ENCODE measurements around the gene NEDD9. TPM values are rescaled to one million over a fixed set of nuclear protein-coding genes. Genes with fewer than 3 reads are reported as not detected.

Gene NEDD9
- total and polyA plus RNA-seq, 4 donors, result 11.3 to 252 (median 38.4) TPM

DNA sequence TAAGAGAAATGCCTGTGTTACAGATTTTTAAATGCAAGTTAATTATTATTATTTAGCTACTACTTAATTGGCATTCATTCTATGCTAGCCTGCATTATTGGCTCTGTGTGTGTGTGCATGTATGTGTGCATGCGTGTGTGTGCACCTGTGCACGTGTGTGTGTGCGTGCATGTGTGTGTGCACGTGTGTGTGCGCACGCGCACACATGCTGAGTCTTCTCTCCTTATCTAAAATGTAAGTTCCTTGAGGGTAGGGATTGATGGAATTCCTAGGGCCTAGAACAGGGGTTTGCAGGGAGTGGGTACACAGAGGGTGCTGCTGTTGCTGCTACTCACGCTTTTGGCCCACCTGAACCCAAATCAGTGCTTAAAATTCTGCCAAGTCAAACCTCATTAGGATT lies 43.8 kb upstream of the NEDD9 start:
- H3K36me3 ChIP-seq (ENCODE audit: control insufficient read depth in 1 of 2, insufficient read depth in 2 of 2, low read length in 1 of 2), result no peaks in the 10 kb centered on the region
- H3K4me3 ChIP-seq (ENCODE audit: low read length in 2 of 2), result no peak overlapping the region
- 87 to 98% methylated on average over 8 of the region's 8 CpGs for WGBS, 2 donors
- intact Hi-C loops (cut with DNase I), result loop anchor here (5.0 kb wide), 1 partner anchor 41 kb away; no protein-coding TSS in a partner anchor
- no peak for DNase-seq
- no peak for ATAC-seq (ENCODE audit: low FRiP score)
- H3K9me3 ChIP-seq (ENCODE audit: control insufficient read depth, low read length), result no peaks in the 10 kb centered on the region
- H3K4me1 ChIP-seq (ENCODE audit: control insufficient read depth in 1 of 2, insufficient read depth in 2 of 2, low read length in 2 of 2), result peaks cover 0 to 2% of the 10 kb centered on the region in 2 donors
- H3K27ac ChIP-seq (ENCODE audit: low read depth in 1 of 2, low read length in 2 of 2), result no peak overlapping the region
- H3K27me3 ChIP-seq (ENCODE audit: control insufficient read depth in 1 of 2, insufficient read depth in 2 of 2, low read length in 1 of 2), result no peaks in the 10 kb centered on the region

DNA sequence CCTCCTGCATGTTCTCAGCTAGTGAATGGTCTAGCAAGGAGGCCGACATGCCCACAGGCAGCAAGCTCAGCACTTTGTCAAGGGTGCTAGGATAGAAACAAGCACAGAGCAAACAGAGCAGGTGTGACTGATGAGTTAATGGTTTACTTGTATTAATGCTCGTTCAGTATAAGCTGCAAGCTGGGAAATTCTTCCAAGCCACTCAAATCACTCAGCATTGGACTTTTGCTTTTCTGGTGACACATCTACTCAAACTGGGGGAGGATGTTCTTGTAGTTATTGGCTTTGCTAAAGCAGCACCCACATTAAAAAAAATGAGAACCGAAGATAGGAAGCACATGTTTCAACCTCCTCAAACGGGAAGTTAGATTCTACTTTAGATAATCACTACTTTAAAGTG lies 43.1 kb upstream of the NEDD9 start:
- no peaks in the 10 kb centered on the region for H3K36me3 ChIP-seq (ENCODE audit: control insufficient read depth in 1 of 2, insufficient read depth in 2 of 2, low read length in 1 of 2)
- no peak overlapping the region for H3K27ac ChIP-seq (ENCODE audit: low read depth in 1 of 2, low read length in 2 of 2)
- intact Hi-C loops (cut with DNase I), result loop anchor here (5.0 kb wide), 1 partner anchor 42 kb away; no protein-coding TSS in a partner anchor
- no peak for ATAC-seq (ENCODE audit: low FRiP score)
- H3K27me3 ChIP-seq (ENCODE audit: control insufficient read depth in 1 of 2, insufficient read depth in 2 of 2, low read length in 1 of 2), result no peaks in the 10 kb centered on the region
- H3K9me3 ChIP-seq (ENCODE audit: control insufficient read depth, low read length), result no peaks in the 10 kb centered on the region
- 36 to 40% methylated on average over 4 of the region's 4 CpGs for WGBS, 2 donors
- no peak overlapping the region for H3K4me3 ChIP-seq (ENCODE audit: low read length in 2 of 2)
- no peak for DNase-seq
- peaks cover 0 to 2% of the 10 kb centered on the region in 2 donors for H3K4me1 ChIP-seq (ENCODE audit: control insufficient read depth in 1 of 2, insufficient read depth in 2 of 2, low read length in 2 of 2)

DNA sequence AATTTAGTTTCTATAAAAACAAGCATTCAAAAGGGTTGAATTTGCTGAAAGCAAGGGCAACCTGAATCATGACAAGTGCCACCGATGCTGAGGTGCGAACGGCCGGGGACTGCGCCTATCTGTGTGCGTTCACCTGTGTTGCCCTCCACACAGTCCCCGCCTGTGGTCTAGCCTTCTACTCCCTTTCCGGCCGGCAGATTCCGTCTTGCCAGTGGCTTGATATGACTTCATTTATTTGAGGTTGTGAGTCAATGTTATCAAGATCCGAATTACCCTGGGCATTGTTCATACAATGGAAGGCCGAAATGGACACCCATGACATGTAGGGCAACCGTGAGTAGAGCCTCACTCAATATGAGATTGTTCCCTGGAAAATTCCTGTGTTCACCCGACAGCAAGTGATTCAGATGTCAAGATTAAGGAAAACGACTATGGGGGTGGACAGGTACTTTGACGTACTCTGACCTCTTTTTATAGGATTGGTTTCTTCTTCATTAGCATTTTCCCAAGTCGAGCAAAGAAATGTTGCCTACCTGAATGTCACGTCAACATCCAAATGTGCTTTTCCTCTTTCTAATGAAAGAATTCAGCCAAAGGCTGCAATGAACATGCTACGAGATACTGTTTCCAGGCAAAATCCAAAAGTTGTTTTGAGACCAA lies 41.1 kb upstream of the NEDD9 start:
- intact Hi-C loops (cut with DNase I), result no loop called here
- H3K27me3 ChIP-seq (ENCODE audit: control insufficient read depth in 1 of 2, insufficient read depth in 2 of 2, low read length in 1 of 2), result no peaks in the 10 kb centered on the region
- no peaks in the 10 kb centered on the region for H3K36me3 ChIP-seq (ENCODE audit: control insufficient read depth in 1 of 2, insufficient read depth in 2 of 2, low read length in 1 of 2)
- ATAC-seq (ENCODE audit: low FRiP score) (no peak), DNase-seq (no peak)
- WGBS, 2 donors, result 93 to 96% methylated on average over 19 of the region's 19 CpGs
- H3K4me3 ChIP-seq (ENCODE audit: low read length in 2 of 2), result no peak overlapping the region
- no peaks in the 10 kb centered on the region for H3K9me3 ChIP-seq (ENCODE audit: control insufficient read depth, low read length)
- no peak overlapping the region for H3K27ac ChIP-seq (ENCODE audit: low read depth in 1 of 2, low read length in 2 of 2)
- peaks cover 0 to 4% of the 10 kb centered on the region in 2 donors for H3K4me1 ChIP-seq (ENCODE audit: control insufficient read depth in 1 of 2, insufficient read depth in 2 of 2, low read length in 2 of 2)

DNA sequence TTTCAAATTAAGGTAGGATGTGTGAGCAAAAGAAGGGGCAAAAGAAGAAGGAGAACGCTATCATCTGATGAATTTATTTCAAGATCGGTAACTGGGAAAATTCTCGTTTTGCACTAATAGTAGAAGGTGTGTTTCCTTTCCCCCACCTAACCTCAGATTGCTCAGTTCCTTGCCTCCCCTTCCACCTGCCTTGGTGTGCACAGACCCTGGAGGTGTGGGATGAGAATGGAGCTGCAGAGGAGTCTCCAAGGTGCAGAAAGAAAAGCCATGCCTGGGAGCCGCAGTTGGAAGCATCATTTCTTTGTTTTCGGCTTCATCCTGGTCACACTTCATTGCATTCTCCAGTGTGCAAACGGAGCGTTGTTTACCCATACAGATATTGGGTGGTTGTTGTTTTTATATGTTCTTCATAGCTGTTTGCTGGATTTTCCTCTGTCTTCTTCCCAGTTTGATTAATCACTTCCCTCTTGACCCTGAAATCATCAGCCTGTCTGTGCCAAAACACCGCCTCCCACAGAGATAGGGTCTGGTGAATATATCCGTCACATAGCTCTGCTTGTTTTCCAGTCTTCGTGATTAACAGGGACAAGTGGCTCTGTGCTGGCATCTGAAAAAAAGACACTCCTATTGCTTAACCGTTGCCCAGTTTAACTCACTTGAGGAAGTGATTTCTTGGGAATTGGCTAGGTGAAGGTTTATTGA lies 40.2 kb upstream of the NEDD9 start:
- Histone ChIP-seq H3K4me1 (ENCODE audit: control insufficient read depth in 1 of 2, insufficient read depth in 2 of 2, low read length in 2 of 2) (peaks cover 0 to 2% of the 10 kb centered on the region in 2 donors), H3K9me3 (ENCODE audit: control insufficient read depth, low read length) (no peaks in the 10 kb centered on the region), H3K36me3 (ENCODE audit: control insufficient read depth in 1 of 2, insufficient read depth in 2 of 2, low read length in 1 of 2) (no peaks in the 10 kb centered on the region), H3K4me3 (ENCODE audit: low read length in 2 of 2) (no peak overlapping the region), H3K27ac (ENCODE audit: low read depth in 1 of 2, low read length in 2 of 2) (no peak overlapping the region), H3K27me3 (ENCODE audit: control insufficient read depth in 1 of 2, insufficient read depth in 2 of 2, low read length in 1 of 2) (no peaks in the 10 kb centered on the region)
- WGBS, 2 donors, result 72 to 77% methylated on average over 11 of the region's 11 CpGs
- intact Hi-C loops (cut with DNase I), result no loop called here
- ATAC-seq (ENCODE audit: low FRiP score), result no peak
- no peak for DNase-seq

DNA sequence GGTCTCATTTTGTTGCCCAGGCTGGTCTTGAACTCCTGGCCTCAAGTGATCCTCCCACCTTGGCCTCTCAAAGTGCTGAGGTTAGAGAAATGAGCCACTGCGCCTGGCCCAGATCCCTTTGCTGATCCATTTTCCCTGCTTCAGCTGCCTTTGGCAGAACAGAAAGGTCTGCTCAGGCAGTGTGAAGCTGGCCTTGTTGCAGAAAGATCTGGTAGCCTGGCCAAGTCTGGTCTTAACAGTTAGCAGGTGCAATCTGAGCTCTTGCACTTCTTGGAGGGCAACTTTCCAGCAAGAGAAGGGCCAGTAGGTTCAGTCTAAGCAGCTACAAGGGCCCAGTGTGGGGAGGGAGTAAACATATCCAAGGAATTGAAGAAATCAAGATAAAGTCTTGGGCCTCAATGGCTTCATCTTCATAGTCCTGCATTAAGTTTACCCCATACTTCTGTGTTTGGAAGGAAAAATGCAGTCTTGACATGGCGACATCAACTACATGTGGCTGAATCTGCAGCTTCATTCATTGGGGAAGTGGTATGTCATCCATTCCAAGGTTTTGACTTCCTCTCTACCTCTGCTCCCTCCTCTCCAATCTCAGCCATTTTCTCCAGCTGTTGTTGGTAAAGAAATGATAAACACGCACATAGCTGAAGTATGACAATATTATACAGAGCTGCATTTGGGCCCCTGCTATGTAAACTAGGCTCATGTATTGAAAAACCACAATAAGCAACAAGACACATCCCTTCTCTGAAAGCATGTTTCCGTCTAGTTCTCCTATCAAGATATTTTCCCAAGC lies 39.0 kb upstream of the NEDD9 start:
- peaks cover 0 to 2% of the 10 kb centered on the region in 2 donors for H3K4me1 ChIP-seq (ENCODE audit: control insufficient read depth in 1 of 2, insufficient read depth in 2 of 2, low read length in 2 of 2)
- H3K27ac ChIP-seq (ENCODE audit: low read depth in 1 of 2, low read length in 2 of 2), result peak overlapping the region in 1 of 2 donors; percentile 11
- ATAC-seq (ENCODE audit: low FRiP score) (no peak), DNase-seq (no peak)
- WGBS, 2 donors, result 80 to 81% methylated on average over 4 of the region's 4 CpGs
- H3K9me3 ChIP-seq (ENCODE audit: control insufficient read depth, low read length), result no peaks in the 10 kb centered on the region
- H3K27me3 ChIP-seq (ENCODE audit: control insufficient read depth in 1 of 2, insufficient read depth in 2 of 2, low read length in 1 of 2), result no peaks in the 10 kb centered on the region
- H3K36me3 ChIP-seq (ENCODE audit: control insufficient read depth in 1 of 2, insufficient read depth in 2 of 2, low read length in 1 of 2), result no peaks in the 10 kb centered on the region
- intact Hi-C loops (cut with DNase I), result no loop called here
- no peak overlapping the region for H3K4me3 ChIP-seq (ENCODE audit: low read length in 2 of 2)

DNA sequence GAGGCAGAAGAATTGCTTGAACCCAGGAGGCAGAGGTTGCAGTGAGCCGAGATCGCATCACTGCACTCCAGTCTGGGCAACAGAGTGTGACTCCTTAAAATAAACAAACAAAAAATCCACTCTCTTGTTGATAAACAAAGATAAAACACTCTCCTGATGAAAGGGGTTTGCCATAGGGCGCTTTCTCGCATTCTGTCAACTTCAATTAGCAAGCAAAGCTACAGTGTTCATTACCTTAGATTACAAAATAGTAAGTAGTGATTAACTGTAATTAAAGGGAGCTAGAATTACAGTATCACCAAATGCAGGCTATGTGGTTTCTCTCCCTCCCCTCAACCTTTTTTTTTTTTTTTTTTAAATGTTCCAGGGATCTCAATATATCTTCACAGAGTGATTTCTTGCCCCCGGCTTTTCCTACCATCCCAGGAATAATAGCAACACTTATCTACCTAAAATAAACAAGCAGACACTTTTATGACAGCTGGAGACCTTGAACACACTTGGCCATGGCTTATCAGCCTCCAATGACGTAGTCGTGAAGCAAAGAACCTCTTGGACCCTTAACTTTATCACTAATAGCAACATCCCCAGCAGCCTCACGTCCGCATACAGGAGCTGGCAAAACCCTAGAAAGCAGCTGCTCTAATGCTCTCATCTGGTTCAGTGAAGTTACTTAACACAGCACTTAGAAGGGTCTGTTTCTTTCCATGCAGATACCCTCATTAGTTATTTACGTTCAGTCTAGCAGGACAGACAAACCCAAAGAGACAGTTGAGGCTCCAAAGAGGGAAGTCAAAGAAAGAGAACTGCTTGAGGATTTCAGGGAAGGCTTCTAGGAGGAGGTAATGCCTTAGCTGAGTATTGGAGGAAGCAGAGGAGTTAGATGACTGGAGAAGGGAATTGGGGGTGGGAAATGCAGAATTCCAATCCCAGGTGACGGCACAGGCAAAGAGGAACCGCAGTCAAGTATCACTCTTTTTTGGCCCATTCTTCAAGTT lies 37.9 kb upstream of the NEDD9 start:
- WGBS, 2 donors, result 54 to 60% methylated on average over 12 of the region's 12 CpGs

DNA sequence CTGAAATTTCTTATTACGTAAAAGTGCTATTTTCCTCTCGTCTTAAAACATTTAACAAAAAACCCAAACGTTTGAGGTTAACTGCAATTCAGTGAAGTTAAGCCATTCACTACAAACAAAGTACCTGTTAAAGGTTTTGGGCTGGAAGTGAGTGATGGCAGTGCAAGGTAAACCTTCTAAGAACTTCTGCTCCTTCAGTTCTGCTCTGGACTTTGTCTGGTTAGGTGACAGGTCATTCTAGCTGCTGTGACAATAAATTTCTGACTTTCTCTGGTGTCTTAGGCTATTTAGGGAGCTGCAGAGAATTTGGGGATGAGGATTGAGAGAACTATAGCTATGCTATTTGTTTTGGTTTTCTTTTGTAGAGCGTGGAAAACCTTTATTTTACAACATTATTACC lies 36.5 kb upstream of the NEDD9 start:
- Histone ChIP-seq H3K4me3 (ENCODE audit: low read length in 2 of 2) (no peak overlapping the region), H3K27ac (ENCODE audit: low read depth in 1 of 2, low read length in 2 of 2) (no peak overlapping the region), H3K36me3 (ENCODE audit: control insufficient read depth in 1 of 2, insufficient read depth in 2 of 2, low read length in 1 of 2) (no peaks in the 10 kb centered on the region), H3K9me3 (ENCODE audit: control insufficient read depth, low read length) (no peaks in the 10 kb centered on the region), H3K27me3 (ENCODE audit: control insufficient read depth in 1 of 2, insufficient read depth in 2 of 2, low read length in 1 of 2) (no peaks in the 10 kb centered on the region), H3K4me1 (ENCODE audit: control insufficient read depth in 1 of 2, insufficient read depth in 2 of 2, low read length in 2 of 2) (peaks cover 0 to 2% of the 10 kb centered on the region in 2 donors)
- 87 to 88% methylated on average over 4 of the region's 4 CpGs for WGBS, 2 donors
- intact Hi-C loops (cut with DNase I), result no loop called here
- ATAC-seq (ENCODE audit: low FRiP score) (no peak), DNase-seq (no peak)

More for the DNA sequence above, 37.9 kb upstream of the NEDD9 start:
- H3K9me3 ChIP-seq (ENCODE audit: control insufficient read depth, low read length), result no peaks in the 10 kb centered on the region
- intact Hi-C loops (cut with DNase I), result no loop called here
- no peaks in the 10 kb centered on the region for H3K36me3 ChIP-seq (ENCODE audit: control insufficient read depth in 1 of 2, insufficient read depth in 2 of 2, low read length in 1 of 2)
- H3K27ac ChIP-seq (ENCODE audit: low read depth in 1 of 2, low read length in 2 of 2), result no peak overlapping the region
- peaks cover 0 to 2% of the 10 kb centered on the region in 2 donors for H3K4me1 ChIP-seq (ENCODE audit: control insufficient read depth in 1 of 2, insufficient read depth in 2 of 2, low read length in 2 of 2)
- ATAC-seq (ENCODE audit: low FRiP score) (no peak), DNase-seq (no peak)
- H3K4me3 ChIP-seq (ENCODE audit: low read length in 2 of 2), result no peak overlapping the region
- no peaks in the 10 kb centered on the region for H3K27me3 ChIP-seq (ENCODE audit: control insufficient read depth in 1 of 2, insufficient read depth in 2 of 2, low read length in 1 of 2)

DNA sequence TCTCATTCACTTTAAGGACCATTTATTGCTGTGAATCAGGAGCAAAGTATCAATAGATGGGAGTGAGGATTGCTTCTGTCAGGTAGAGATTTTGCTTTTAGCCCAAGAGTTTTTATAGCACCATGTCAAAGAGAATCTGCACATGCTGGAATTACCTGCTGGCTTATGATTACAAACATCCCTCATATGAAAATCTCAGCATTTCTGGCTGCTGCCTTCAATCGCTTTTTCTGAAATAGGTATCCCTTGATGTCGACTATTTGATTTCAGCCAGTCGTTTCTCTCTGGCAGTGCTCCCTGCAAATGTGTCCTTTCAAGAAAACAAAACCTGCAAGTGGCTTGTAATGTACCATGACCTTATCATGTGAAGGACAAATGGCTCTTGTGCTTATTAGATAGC lies 34.5 kb upstream of the NEDD9 start:
- intact Hi-C loops (cut with DNase I), result no loop called here
- H3K27me3 ChIP-seq (ENCODE audit: control insufficient read depth in 1 of 2, insufficient read depth in 2 of 2, low read length in 1 of 2), result no peaks in the 10 kb centered on the region
- no peaks in the 10 kb centered on the region for H3K9me3 ChIP-seq (ENCODE audit: control insufficient read depth, low read length)
- 40% methylated on average over 3 of the region's 3 CpGs for WGBS, 2 donors
- no peak overlapping the region for H3K4me3 ChIP-seq (ENCODE audit: low read length in 2 of 2)
- no peak overlapping the region for H3K27ac ChIP-seq (ENCODE audit: low read depth in 1 of 2, low read length in 2 of 2)
- no peaks in the 10 kb centered on the region for H3K36me3 ChIP-seq (ENCODE audit: control insufficient read depth in 1 of 2, insufficient read depth in 2 of 2, low read length in 1 of 2)
- H3K4me1 ChIP-seq (ENCODE audit: control insufficient read depth in 1 of 2, insufficient read depth in 2 of 2, low read length in 2 of 2), result peaks cover 0 to 6% of the 10 kb centered on the region in 2 donors
- ATAC-seq (ENCODE audit: low FRiP score), result no peak
- DNase-seq, result no peak

Data from aorta (tissue), 5 donors.